Endothelial cell of umbilical vein (primary cell): ENCODE results near the gene CSE1L. TPM values are rescaled to one million over a fixed set of nuclear protein-coding genes. Genes with fewer than 3 reads are reported as not detected.

Experiments
- BruUV-seq: library from RNA; stranded (reverse); fragments of 400-500 nt; replicated peaks from 2 replicates; lab custom pipeline; 2021; lab: Mats Ljungman, UMichigan
- CTCF ChIA-PET: fragments of 300-600, 350-600 bp; sonication (Branson Sonifier 250); formaldehyde crosslinking; loops from one replicate; lab custom pipeline; 2021; ENCODE audit warnings: antibody characterized with exemption, inconsistent platforms; lab: Charles Lee
- POLR2A ChIA-PET: fragments of 300-600, 350-600 bp; sonication (Branson Sonifier 250); formaldehyde crosslinking; loops from one replicate; lab custom pipeline; 2021; ENCODE audit warnings: antibody characterized with exemption, inconsistent platforms; lab: Charles Lee
- DNase-seq: peaks from one replicate; pipeline ENCODE4 v3.0.0-alpha.2; 2011; ENCODE audit warnings: low read depth, low spot score
- FAIRE-seq: peaks from 2 replicates; lab custom pipeline; 2011; peaks lifted over from hg19 to GRCh38; lab: Jason Lieb, UNC
- H2AFZ ChIP-seq: 2 replicates; pipeline ENCODE4 v1.6.0; 2012; ENCODE audit warnings: low read depth, low read length, control low read depth, inconsistent platforms
- H3K27ac ChIP-seq: 2 replicates; pipeline ENCODE4 v1.5.1; 2011; ENCODE audit warnings: low read depth, mild to moderate bottlenecking, control low read depth, low read length, moderate library complexity; ENCODE audit not compliant: insufficient read depth
- H3K27me3 ChIP-seq, 2 experiments: 2 replicates each; pipeline versions ENCODE4 v1.6.0 to v1.6.1; 2011; ENCODE audit warnings: low read length in 2 of 2, mixed read lengths in 1 of 2; ENCODE audit not compliant: control insufficient read depth in 2 of 2, insufficient read depth in 2 of 2
- H3K36me3 ChIP-seq, 2 experiments: 2 replicates in 1 of 2; 3 replicates in 1 of 2; pipeline ENCODE4 v1.5.1; 2011; ENCODE audit warnings: low read length in 2 of 2, mild to moderate bottlenecking in 1 of 2, moderate library complexity in 1 of 2; ENCODE audit not compliant: control insufficient read depth in 2 of 2, insufficient read depth in 2 of 2; ENCODE audit errors: extremely low read depth in 1 of 2
- H3K4me1 ChIP-seq: 3 replicates; pipeline ENCODE4 v1.5.1; 2011; ENCODE audit warnings: mild to moderate bottlenecking, low read length; ENCODE audit not compliant: control insufficient read depth, insufficient read depth; ENCODE audit errors: extremely low read depth
- H3K4me2 ChIP-seq: 2 replicates; pipeline ENCODE4 v1.6.1; 2011; ENCODE audit warnings: low read length, control low read depth, mixed read lengths; ENCODE audit not compliant: insufficient read depth
- H3K4me3 ChIP-seq, 3 experiments: fragments of 200-600 bp in 1 of 3; sonication (generic), shearing (Covaris generic) in 1 of 3; replicated peaks in 1 of 3; 2 replicates each; pipeline ENCODE4 v1.5.1; 2011 to 2016; ENCODE audit warnings: control low read depth in 3 of 3, low read length in 3 of 3, mild to moderate bottlenecking in 2 of 3, inconsistent platforms in 1 of 3, low read depth in 1 of 3, moderate library complexity in 1 of 3; ENCODE audit not compliant: insufficient read depth in 1 of 3
- H3K79me2 ChIP-seq: 2 replicates; pipeline ENCODE4 v1.6.0; 2012; ENCODE audit warnings: low read length, inconsistent platforms; ENCODE audit not compliant: control insufficient read depth, insufficient read depth
- H3K9ac ChIP-seq: replicated peaks from 2 replicates; pipeline ENCODE3; 2011; ENCODE audit warnings: low read length, control low read depth; ENCODE audit not compliant: insufficient read depth; ENCODE audit errors: extremely low read depth
- H3K9me1 ChIP-seq: replicated peaks from 3 replicates; pipeline ENCODE4 v1.6.0; 2011; ENCODE audit warnings: mild to moderate bottlenecking, low read length; ENCODE audit not compliant: control insufficient read depth, insufficient read depth; ENCODE audit errors: extremely low read depth
- H3K9me3 ChIP-seq: replicated peaks from 2 replicates; pipeline ENCODE4 v1.5.1; 2012; ENCODE audit warnings: low read length, inconsistent platforms; ENCODE audit not compliant: control insufficient read depth, insufficient read depth
- H4K20me1 ChIP-seq: replicated peaks from 2 replicates; pipeline ENCODE3; 2011; ENCODE audit warnings: mild to moderate bottlenecking, low read length; ENCODE audit not compliant: control insufficient read depth, insufficient read depth; ENCODE audit errors: extremely low read depth
- CTCF ChIP-seq, 2 donors: IDR thresholded peaks; 1 replicate in 1 of 2; 2 replicates in 1 of 2; pipeline ENCODE4 v1.5.1; 2011; ENCODE audit warnings: low read length in 2 of 2, mild to moderate bottlenecking in 2 of 2, moderate library complexity in 2 of 2, control low read depth in 1 of 2, inconsistent platforms in 1 of 2, low read depth in 1 of 2; ENCODE audit not compliant: insufficient read depth in 1 of 2; ENCODE audit errors: extremely low read depth in 1 of 2
- EZH2 ChIP-seq: IDR thresholded peaks from 2 replicates; pipeline ENCODE4 v1.6.1; 2012; ENCODE audit warnings: borderline replicate concordance, low read depth, mild to moderate bottlenecking, moderate library complexity, low read length, inconsistent platforms; ENCODE audit not compliant: severe bottlenecking
- FOS ChIP-seq: IDR thresholded peaks from 2 replicates; pipeline ENCODE4 v1.6.1; 2011; ENCODE audit warnings: mild to moderate bottlenecking, low read length, moderate library complexity, borderline replicate concordance; ENCODE audit not compliant: insufficient read depth
- GATA2 ChIP-seq: IDR thresholded peaks from 2 replicates; pipeline ENCODE4 v1.7.0; 2011; ENCODE audit warnings: low read depth, mild to moderate bottlenecking, moderate library complexity, mixed read lengths, low read length; ENCODE audit not compliant: insufficient read length, insufficient read depth
- JUN ChIP-seq: IDR thresholded peaks from 2 replicates; pipeline ENCODE4 v1.6.1; 2011; ENCODE audit warnings: borderline replicate concordance, low read depth; ENCODE audit not compliant: insufficient read length, insufficient read depth
- MAX ChIP-seq: IDR thresholded peaks from 2 replicates; pipeline ENCODE4 v1.6.1; 2011; ENCODE audit not compliant: insufficient read depth, insufficient read length
- MYC ChIP-seq: IDR thresholded peaks from one replicate; pipeline ENCODE4 v1.6.1; 2011; ENCODE audit warnings: mild to moderate bottlenecking, low read depth, low read length
- POLR2A ChIP-seq: IDR thresholded peaks from 2 replicates; pipeline ENCODE4 v1.6.1; 2012; ENCODE audit warnings: low read depth, mild to moderate bottlenecking, control low read depth, low read length
- POLR2AphosphoS5 ChIP-seq: IDR thresholded peaks from 2 replicates; pipeline ENCODE4 v1.6.1; 2012; ENCODE audit warnings: low read depth, mild to moderate bottlenecking, control low read depth, low read length, moderate library complexity; ENCODE audit not compliant: insufficient read depth
- dilution Hi-C: fragments of 300-500 bp; cut with MboI; formaldehyde crosslinking; loops from one replicate; pipeline ENCODE4 v1.15.0; 2019; ENCODE audit warnings: low sequenced_read_pairs; ENCODE audit not compliant: extremely low pct_ligation_motif_present
- intact Hi-C: fragments of 100-400 bp; cut with micrococcal nuclease; formaldehyde crosslinking; loops from one replicate; pipeline ENCODE4 v1.10.0; 2022
- polyA plus RNA-seq, 4 experiments: library from polyadenylated mRNA; depleted of rRNA in 3 of 4; stranded (reverse) in 3 of 4; unstranded in 1 of 4; fragments of >200 nt; gene quantifications; 2 replicates each; pipeline versions ENCODE4 v1.2.1 to v1.2.3, GENCODE V29; 2011 to 2012; ENCODE audit warnings: missing spikeins in 1 of 4
- total RNA-seq: library from RNA; stranded (reverse); gene quantifications from 2 replicates; pipeline ENCODE4 v1.2.3, GENCODE V29; 2021

The CSE1L gene
- total and polyA plus RNA-seq, 2 donors (not counting 3 experiments of a cell fraction or from before 2014, with no cell fraction given), result 35.1 to 118 TPM

GRCh38 chr20:49100972-49101371 lies 54.9 kb downstream of the CSE1L start:
- Histone ChIP-seq H3K9me1 (no peaks in the 10 kb centered on the region), H3K4me1 (no peaks in the 10 kb centered on the region), H3K4me3 (no peak overlapping the region), H4K20me1 (no peaks in the 10 kb centered on the region), H3K27ac (no peak overlapping the region), H2AFZ (no peak overlapping the region), H3K4me2 (no peak overlapping the region), H3K36me3 (peaks cover 16 to 21% of the 10 kb centered on the region in 2 experiments), H3K79me2 (peaks cover 7% of the 10 kb centered on the region), H3K27me3 (no peaks in the 10 kb centered on the region), H3K9ac (no peak overlapping the region), H3K9me3 (no peaks in the 10 kb centered on the region)
- TF ChIP-seq POLR2AphosphoS5 (no peak), EZH2 (no peak), GATA2 (no peak), CTCF (IDR thresholded peaks at IDR 0.05; ENCODE audit: extremely low read depth in 1 of 2, insufficient read depth in 1 of 2, low read depth in 1 of 2, low read length in 2 of 2) (no peak), JUN (no peak), POLR2A (no peak), MAX (no peak), MYC (no peak), FOS (no peak)
- intact Hi-C loops, result no loop called here
- BruUV-seq, result no TSS peak
- DNase-seq, result no peak
- no peak for FAIRE-seq
- dilution Hi-C loops, result no loop called here
- CTCF ChIA-PET, result interaction anchor here (1.8 kb wide), 1 partner anchor 32 kb away, joined by 5 read pairs; no protein-coding TSS in a partner anchor
- POLR2A ChIA-PET, result no interaction called here
